GM23338 (cell line): ENCODE measurements around the gene PNP. TPM values are rescaled to one million over a fixed set of nuclear protein-coding genes. Genes with fewer than 3 reads are reported as not detected.

Source experiments
- ATAC-seq: fragments of 200-7000 bp; cut with Tn5 transposase; 3 replicates; pipeline ENCODE4 v1.9.1; 2020
- DNase-seq: peaks from one replicate; pipeline ENCODE4 v3.0.0-alpha.2; 2015; ENCODE audit warnings: low spot score
- H2AFZ ChIP-seq: fragments of 200-600 bp; sonication (generic); 2 replicates; pipeline ENCODE4 v1.8.0; 2016; ENCODE audit warnings: antibody characterized with exemption, mild to moderate bottlenecking, moderate library complexity
- H3F3A ChIP-seq: fragments of 200-600 bp; sonication (generic); replicated peaks from 2 replicates; pipeline ENCODE4 v1.8.0; 2017; ENCODE audit warnings: antibody characterized with exemption, mixed run types, low read depth
- H3K27ac ChIP-seq: fragments of 200-600 bp; sonication (generic); 2 replicates; pipeline ENCODE4 v1.6.1; 2016; ENCODE audit warnings: low read depth
- H3K27me3 ChIP-seq: fragments of 200-600 bp; sonication (generic); 2 replicates; pipeline ENCODE4 v1.8.0; 2016; ENCODE audit warnings: mild to moderate bottlenecking, mixed run types, moderate library complexity; ENCODE audit not compliant: insufficient read depth
- H3K36me3 ChIP-seq: fragments of 200-600 bp; sonication (generic); 2 replicates; pipeline ENCODE4 v1.8.0; 2016; ENCODE audit warnings: mild to moderate bottlenecking; ENCODE audit not compliant: insufficient read depth
- H3K4me1 ChIP-seq: fragments of 200-600 bp; sonication (generic); 2 replicates; pipeline ENCODE4 v1.8.0; 2016; ENCODE audit warnings: mild to moderate bottlenecking, moderate library complexity; ENCODE audit not compliant: insufficient read depth
- H3K4me2 ChIP-seq: fragments of 200-600 bp; sonication (generic); 2 replicates; pipeline ENCODE4 v1.7.1; 2017; ENCODE audit warnings: mixed run types
- H3K4me3 ChIP-seq: fragments of 200-600 bp; sonication (generic); 2 replicates; pipeline ENCODE4 v1.6.1; 2016; ENCODE audit warnings: mixed run types
- H3K79me2 ChIP-seq: fragments of 200-600 bp; sonication (generic); replicated peaks from 2 replicates; pipeline ENCODE4 v1.8.0; 2017; ENCODE audit warnings: mild to moderate bottlenecking; ENCODE audit not compliant: insufficient read depth
- H3K9me2 ChIP-seq: fragments of 200-600 bp; sonication (generic); 2 replicates; pipeline ENCODE4 v1.8.0; 2017; ENCODE audit not compliant: insufficient read depth
- H4K20me1 ChIP-seq: fragments of 200-600 bp; sonication (generic); replicated peaks from 2 replicates; pipeline ENCODE4 v1.8.0; 2017; ENCODE audit warnings: mild to moderate bottlenecking; ENCODE audit not compliant: insufficient read depth
- H3K27ac Mint-ChIP-seq: 2 replicates; pipeline ENCODE4 v1.8.0; 2020; ENCODE audit warnings: inconsistent platforms, mild to moderate bottlenecking, moderate library complexity, mixed read lengths
- H3K27me3 Mint-ChIP-seq: 3 replicates; pipeline ENCODE4 v1.8.0; 2022; ENCODE audit warnings: low read depth, mild to moderate bottlenecking, moderate library complexity, mixed read lengths, inconsistent platforms; ENCODE audit not compliant: insufficient read depth, poor library complexity
- H3K36me3 Mint-ChIP-seq: 3 replicates; pipeline ENCODE4 v1.8.0; 2021; ENCODE audit warnings: low read depth, mild to moderate bottlenecking, inconsistent platforms, moderate library complexity, mixed read lengths
- H3K4me1 Mint-ChIP-seq: 3 replicates; pipeline ENCODE4 v1.8.0; 2020; ENCODE audit warnings: mild to moderate bottlenecking, inconsistent platforms, mixed read lengths
- H3K4me3 Mint-ChIP-seq: 3 replicates; pipeline ENCODE4 v1.8.0; 2021; ENCODE audit warnings: moderate library complexity, mild to moderate bottlenecking, inconsistent platforms, mixed read lengths
- H3K9me3 Mint-ChIP-seq: 3 replicates; pipeline ENCODE4 v1.8.0; 2020; ENCODE audit warnings: moderate library complexity, mild to moderate bottlenecking, inconsistent platforms, mixed read lengths
- CREB1 ChIP-seq: fragments of 250-450 bp; sonication (Bioruptor Pico); IDR thresholded peaks from 2 replicates; pipeline ENCODE4 v1.5.0; 2020; ENCODE audit warnings: low read depth, mild to moderate bottlenecking, moderate library complexity
- EZH2 ChIP-seq: fragments of 200-600 bp; sonication (generic); IDR thresholded peaks from one replicate; pipeline ENCODE4 v1.8.0; 2017; ENCODE audit warnings: antibody characterized with exemption, mild to moderate bottlenecking, low read depth; ENCODE audit not compliant: unreplicated experiment
- EZH2phosphoT487 ChIP-seq: fragments of 200-600 bp; sonication (generic); IDR thresholded peaks from one replicate; pipeline ENCODE4 v1.8.1; 2018; ENCODE audit warnings: antibody characterized with exemption; ENCODE audit not compliant: unreplicated experiment
- JUNB ChIP-seq: IDR thresholded peaks from one replicate; pipeline ENCODE4 v1.6.1; 2016; ENCODE audit warnings: antibody characterized with exemption; ENCODE audit not compliant: unreplicated experiment
- NANOG ChIP-seq: IDR thresholded peaks from 2 replicates; pipeline ENCODE4 v1.6.1; 2016; ENCODE audit warnings: antibody characterized with exemption, borderline replicate concordance
- POLR2AphosphoS5 ChIP-seq: IDR thresholded peaks from 2 replicates; pipeline ENCODE4 v1.6.1; 2016; ENCODE audit warnings: antibody characterized with exemption, low read depth
- STAT1 ChIP-seq: IDR thresholded peaks from one replicate; pipeline ENCODE4 v1.6.1; 2016; ENCODE audit warnings: antibody characterized with exemption; ENCODE audit not compliant: unreplicated experiment
- ZNF114 ChIP-seq: fragments of 250-450 bp; sonication (Bioruptor Pico); IDR thresholded peaks from 2 replicates; pipeline ENCODE4 v1.5.0; 2020; ENCODE audit warnings: mild to moderate bottlenecking, moderate library complexity
- ZNF331 ChIP-seq: fragments of 250-450 bp; sonication (Bioruptor Pico); IDR thresholded peaks from 2 replicates; pipeline ENCODE4 v1.5.0; 2020; ENCODE audit warnings: low read depth, mild to moderate bottlenecking, moderate library complexity
- polyA plus RNA-seq: library from polyadenylated mRNA; unstranded; fragments of >200 nt; fragmentation: Nextera tagmentation; extraction: Ambion mirVana; gene quantifications from 2 replicates; pipeline ENCODE4 v1.2.1, GENCODE V29; 2016
- total RNA-seq: library from RNA; depleted of rRNA; stranded (reverse); fragments of >200 nt; shearing (Covaris generic); gene quantifications from 2 replicates; pipeline ENCODE4 v1.2.3, GENCODE V29; 2014
- TF ChIP-seq, protein P1 (sequence below): IDR thresholded peaks from one replicate; pipeline ENCODE4 v1.6.1; 2018; ENCODE audit warnings: antibody characterized with exemption; ENCODE audit not compliant: unreplicated experiment
- TF ChIP-seq, protein P2 (sequence below): IDR thresholded peaks from 2 replicates; pipeline ENCODE4 v1.6.1; 2016; ENCODE audit warnings: antibody characterized with exemption
- TF ChIP-seq, protein P3 (sequence below), 2 experiments: fragments of 200-600 bp in 1 of 2; sonication (generic) in 1 of 2; conservative IDR thresholded peaks; 2 replicates each; pipeline versions ENCODE4 v1.5.1 to v1.6.1; 2016 to 2017; ENCODE audit warnings: antibody characterized with exemption in 2 of 2, low read depth in 2 of 2, mild to moderate bottlenecking in 2 of 2, moderate library complexity in 1 of 2

PNP gene
- total and polyA plus RNA-seq, 2 experiments from 2014 or later, result 60.7 to 102 TPM

DNA sequence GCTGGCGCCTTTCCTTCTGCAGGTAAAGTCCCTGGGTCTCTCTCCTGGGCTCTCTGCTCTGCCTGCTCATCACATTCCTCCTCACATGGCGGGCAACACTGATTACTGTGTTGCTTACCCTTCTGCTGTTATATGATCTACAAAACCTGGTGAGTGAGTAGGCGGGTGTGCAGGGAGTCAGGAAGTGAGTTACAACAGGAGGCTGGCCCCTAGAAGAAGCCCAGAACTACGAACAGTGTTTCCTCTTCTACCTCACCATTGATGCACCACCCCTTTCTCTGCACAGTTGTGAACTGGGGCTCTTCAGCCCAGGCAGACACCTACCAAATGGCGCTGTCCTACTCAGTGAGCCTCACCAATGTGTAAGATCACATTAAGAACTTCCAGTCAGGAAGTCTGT is 28.3 kb upstream of the PNP start:
- Mint-ChIP-seq H3K27me3 (peaks cover 10% of the 10 kb centered on the region), H3K36me3 (peaks cover 7% of the 10 kb centered on the region; the same call in 2 of the 3 replicates), H3K9me3 (peaks cover 4% of the 10 kb centered on the region; the same call in 2 of the 3 replicates), H3K4me3 (no peak overlapping the region), H3K27ac (no peak overlapping the region), H3K4me1 (peaks cover 3% of the 10 kb centered on the region; the same call in 1 of the 3 replicates)
- no peak overlapping the region for H3K27ac ChIP-seq
- no peak overlapping the region for H3K4me2 ChIP-seq
- H4K20me1 ChIP-seq, result no peaks in the 10 kb centered on the region
- H3K36me3 ChIP-seq, result peaks cover 2% of the 10 kb centered on the region
- no peaks in the 10 kb centered on the region; the same call in 1 of the 2 replicates for H3K4me1 ChIP-seq
- no peak; the same call in 2 of the 3 replicates for ATAC-seq
- H3K4me3 ChIP-seq, result no peak overlapping the region
- no peak for TF ChIP-seq ZNF114 (CRISPR knock-in tag)
- no peak for TF ChIP-seq EZH2
- TF ChIP-seq, protein P1, sequence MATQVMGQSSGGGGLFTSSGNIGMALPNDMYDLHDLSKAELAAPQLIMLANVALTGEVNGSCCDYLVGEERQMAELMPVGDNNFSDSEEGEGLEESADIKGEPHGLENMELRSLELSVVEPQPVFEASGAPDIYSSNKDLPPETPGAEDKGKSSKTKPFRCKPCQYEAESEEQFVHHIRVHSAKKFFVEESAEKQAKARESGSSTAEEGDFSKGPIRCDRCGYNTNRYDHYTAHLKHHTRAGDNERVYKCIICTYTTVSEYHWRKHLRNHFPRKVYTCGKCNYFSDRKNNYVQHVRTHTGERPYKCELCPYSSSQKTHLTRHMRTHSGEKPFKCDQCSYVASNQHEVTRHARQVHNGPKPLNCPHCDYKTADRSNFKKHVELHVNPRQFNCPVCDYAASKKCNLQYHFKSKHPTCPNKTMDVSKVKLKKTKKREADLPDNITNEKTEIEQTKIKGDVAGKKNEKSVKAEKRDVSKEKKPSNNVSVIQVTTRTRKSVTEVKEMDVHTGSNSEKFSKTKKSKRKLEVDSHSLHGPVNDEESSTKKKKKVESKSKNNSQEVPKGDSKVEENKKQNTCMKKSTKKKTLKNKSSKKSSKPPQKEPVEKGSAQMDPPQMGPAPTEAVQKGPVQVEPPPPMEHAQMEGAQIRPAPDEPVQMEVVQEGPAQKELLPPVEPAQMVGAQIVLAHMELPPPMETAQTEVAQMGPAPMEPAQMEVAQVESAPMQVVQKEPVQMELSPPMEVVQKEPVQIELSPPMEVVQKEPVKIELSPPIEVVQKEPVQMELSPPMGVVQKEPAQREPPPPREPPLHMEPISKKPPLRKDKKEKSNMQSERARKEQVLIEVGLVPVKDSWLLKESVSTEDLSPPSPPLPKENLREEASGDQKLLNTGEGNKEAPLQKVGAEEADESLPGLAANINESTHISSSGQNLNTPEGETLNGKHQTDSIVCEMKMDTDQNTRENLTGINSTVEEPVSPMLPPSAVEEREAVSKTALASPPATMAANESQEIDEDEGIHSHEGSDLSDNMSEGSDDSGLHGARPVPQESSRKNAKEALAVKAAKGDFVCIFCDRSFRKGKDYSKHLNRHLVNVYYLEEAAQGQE, result no peak
- TF ChIP-seq, protein P2, sequence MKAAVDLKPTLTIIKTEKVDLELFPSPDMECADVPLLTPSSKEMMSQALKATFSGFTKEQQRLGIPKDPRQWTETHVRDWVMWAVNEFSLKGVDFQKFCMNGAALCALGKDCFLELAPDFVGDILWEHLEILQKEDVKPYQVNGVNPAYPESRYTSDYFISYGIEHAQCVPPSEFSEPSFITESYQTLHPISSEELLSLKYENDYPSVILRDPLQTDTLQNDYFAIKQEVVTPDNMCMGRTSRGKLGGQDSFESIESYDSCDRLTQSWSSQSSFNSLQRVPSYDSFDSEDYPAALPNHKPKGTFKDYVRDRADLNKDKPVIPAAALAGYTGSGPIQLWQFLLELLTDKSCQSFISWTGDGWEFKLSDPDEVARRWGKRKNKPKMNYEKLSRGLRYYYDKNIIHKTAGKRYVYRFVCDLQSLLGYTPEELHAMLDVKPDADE, result no peak
- TF ChIP-seq JUNB, result no peak
- TF ChIP-seq NANOG, result no peak
- TF ChIP-seq, protein P3, sequence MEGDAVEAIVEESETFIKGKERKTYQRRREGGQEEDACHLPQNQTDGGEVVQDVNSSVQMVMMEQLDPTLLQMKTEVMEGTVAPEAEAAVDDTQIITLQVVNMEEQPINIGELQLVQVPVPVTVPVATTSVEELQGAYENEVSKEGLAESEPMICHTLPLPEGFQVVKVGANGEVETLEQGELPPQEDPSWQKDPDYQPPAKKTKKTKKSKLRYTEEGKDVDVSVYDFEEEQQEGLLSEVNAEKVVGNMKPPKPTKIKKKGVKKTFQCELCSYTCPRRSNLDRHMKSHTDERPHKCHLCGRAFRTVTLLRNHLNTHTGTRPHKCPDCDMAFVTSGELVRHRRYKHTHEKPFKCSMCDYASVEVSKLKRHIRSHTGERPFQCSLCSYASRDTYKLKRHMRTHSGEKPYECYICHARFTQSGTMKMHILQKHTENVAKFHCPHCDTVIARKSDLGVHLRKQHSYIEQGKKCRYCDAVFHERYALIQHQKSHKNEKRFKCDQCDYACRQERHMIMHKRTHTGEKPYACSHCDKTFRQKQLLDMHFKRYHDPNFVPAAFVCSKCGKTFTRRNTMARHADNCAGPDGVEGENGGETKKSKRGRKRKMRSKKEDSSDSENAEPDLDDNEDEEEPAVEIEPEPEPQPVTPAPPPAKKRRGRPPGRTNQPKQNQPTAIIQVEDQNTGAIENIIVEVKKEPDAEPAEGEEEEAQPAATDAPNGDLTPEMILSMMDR (conservative IDR thresholded peaks at IDR 0.05; ENCODE audit: low read depth in 2 of 2), result no peak
- TF ChIP-seq STAT1, result no peak
- TF ChIP-seq EZH2phosphoT487, result no peak
- TF ChIP-seq ZNF331, result no peak
- TF ChIP-seq POLR2AphosphoS5, result no peak
- no peak for TF ChIP-seq CREB1 (CRISPR knock-in tag)
- no peaks in the 10 kb centered on the region for H3F3A ChIP-seq
- no peak for DNase-seq
- H3K27me3 ChIP-seq, result peaks cover 9% of the 10 kb centered on the region
- no peak overlapping the region for H2AFZ ChIP-seq
- 0 out of 2 replicates have a peak, but pooled peaks cover 9% of the 10 kb centered on the region for H3K9me2 ChIP-seq
- H3K79me2 ChIP-seq, result no peaks in the 10 kb centered on the region
